Fibroblast of pulmonary artery (primary cell): ENCODE measurements around the gene MLLT10.

Experiments
- DNase-seq: peaks from one replicate; pipeline ENCODE4 v3.0.0-alpha.2; 2010; ENCODE audit warnings: low read depth
- H3K4me3 ChIP-seq: replicated peaks from 2 replicates; pipeline ENCODE4 v1.5.1; 2011; ENCODE audit warnings: low read depth, mild to moderate bottlenecking, control low read depth, low read length, moderate library complexity
- TF ChIP-seq, protein P1 (sequence below): IDR thresholded peaks from 2 replicates; pipeline ENCODE4 v1.5.1; 2011; ENCODE audit warnings: mild to moderate bottlenecking, control low read depth, low read length, inconsistent platforms; ENCODE audit errors: missing control alignments

Gene MLLT10

GRCh38 chr10:21492421-21492820 lies 41.6 kb upstream of the MLLT10 start:
- DNase-seq, result no peak
- TF ChIP-seq, protein P1, sequence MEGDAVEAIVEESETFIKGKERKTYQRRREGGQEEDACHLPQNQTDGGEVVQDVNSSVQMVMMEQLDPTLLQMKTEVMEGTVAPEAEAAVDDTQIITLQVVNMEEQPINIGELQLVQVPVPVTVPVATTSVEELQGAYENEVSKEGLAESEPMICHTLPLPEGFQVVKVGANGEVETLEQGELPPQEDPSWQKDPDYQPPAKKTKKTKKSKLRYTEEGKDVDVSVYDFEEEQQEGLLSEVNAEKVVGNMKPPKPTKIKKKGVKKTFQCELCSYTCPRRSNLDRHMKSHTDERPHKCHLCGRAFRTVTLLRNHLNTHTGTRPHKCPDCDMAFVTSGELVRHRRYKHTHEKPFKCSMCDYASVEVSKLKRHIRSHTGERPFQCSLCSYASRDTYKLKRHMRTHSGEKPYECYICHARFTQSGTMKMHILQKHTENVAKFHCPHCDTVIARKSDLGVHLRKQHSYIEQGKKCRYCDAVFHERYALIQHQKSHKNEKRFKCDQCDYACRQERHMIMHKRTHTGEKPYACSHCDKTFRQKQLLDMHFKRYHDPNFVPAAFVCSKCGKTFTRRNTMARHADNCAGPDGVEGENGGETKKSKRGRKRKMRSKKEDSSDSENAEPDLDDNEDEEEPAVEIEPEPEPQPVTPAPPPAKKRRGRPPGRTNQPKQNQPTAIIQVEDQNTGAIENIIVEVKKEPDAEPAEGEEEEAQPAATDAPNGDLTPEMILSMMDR, result no peak
- H3K4me3 ChIP-seq, result no peak overlapping the region

DNA sequence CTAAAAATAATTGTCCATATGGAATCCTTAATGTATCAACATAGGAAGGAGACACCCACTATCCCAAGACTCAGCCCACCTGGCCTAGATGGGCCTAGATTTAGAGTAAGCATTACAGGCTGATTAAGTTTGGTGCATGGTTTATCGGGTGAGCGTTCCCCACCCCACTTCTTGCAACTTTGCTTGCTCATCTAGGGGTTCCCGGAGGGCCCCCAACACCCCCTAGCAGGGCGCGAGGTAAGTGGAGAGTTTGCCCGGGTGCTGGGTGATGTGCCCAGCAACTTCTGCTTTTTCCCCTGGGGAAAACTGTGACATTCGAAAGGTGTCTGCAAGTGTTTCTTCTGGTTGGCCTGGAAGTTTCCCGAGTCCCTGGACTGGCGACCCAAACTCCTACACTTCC lies 40.2 kb upstream of the MLLT10 start:
- peak overlapping the region; percentile 80 for H3K4me3 ChIP-seq
- no peak for DNase-seq
- TF ChIP-seq, protein P1, result no peak

DNA sequence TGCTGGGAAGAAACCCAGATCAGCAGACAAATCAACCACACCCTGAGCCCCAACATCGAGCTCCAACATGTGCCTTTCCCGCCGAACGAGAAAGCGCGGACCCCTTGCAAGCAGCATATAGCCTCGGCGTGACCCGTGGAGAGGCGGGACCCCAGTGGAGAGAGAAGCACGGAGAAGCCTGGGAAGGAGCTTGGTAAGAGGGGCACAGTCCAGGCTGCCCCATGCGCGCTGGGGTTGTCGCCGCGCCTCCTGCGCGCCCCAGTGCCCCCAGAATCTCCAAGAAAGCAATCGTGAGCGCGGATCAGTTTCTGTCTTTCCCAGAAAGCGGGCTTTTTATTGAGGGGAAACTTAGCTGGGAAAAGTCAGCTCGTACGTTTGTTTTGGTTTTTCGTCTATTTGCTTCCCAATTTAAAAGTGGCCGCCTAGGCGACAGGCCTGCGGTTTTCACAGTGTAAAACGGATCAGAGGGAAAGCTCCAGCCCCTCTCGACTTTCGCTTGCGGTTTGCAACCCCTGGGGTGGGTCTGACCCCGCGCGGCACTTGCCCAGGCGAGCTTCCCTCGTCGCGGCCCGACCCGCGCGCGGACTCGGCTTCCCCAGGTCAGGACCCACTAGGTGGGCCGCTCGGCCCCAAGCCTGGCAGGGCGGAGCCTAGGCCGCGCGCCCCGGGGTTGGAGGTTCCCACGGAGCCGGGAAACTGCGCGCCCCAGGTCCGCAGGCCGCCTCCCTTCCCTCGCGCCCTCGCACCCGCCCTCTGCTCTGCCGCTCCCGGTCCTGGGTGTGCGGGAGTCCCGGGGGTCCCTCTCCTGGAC lies 39.6 kb upstream of the MLLT10 start:
- TF ChIP-seq, protein P1, result no peak

DNA sequence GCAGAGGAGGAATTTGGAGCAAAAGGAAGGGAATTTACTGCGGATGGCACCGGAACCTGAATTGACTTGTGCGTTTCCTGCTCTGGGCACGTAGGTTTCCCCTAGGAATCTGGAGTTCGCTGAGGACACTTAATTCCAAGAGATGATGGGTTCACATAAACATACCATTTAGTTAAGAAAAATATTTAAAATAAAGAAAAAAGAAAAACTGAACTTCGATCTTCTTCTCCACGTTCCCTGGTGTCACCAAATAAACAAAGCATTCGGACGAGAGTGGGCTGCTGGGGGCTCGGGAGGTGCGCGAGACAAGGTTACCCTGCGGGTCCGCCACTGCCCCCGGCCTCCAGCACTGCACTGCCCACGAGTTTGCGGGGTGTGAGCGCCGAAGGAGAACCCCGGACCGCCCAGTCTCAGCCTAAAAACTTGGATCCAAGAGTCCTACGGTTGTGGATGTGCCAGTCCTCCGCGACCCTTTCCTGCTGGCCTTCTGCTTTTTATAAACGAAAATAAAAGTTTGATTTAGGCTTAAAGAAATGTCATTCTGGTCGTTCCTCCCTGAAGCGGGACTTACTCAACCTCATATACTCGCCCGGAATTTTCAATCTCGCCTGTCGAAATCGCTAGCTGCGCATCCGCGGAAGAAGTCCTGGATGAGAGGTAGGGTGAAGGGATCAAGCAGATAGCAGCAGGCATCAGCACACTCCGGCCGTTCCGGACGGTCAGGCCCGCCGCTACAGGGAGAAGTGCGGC lies 38.9 kb upstream of the MLLT10 start:
- H3K4me3 ChIP-seq, result peak overlapping the region; percentile 80
- DNase-seq, result peak; percentile 51
- TF ChIP-seq, protein P1, result peak; percentile 13

More for the DNA sequence above, 39.6 kb upstream of the MLLT10 start:
- no peak for DNase-seq
- peak overlapping the region; percentile 80 for H3K4me3 ChIP-seq

GRCh38 chr10:21495752-21496342 lies 38.2 kb upstream of the MLLT10 start:
- TF ChIP-seq, protein P1, result peak; percentile 41
- DNase-seq, result peak; percentile 92
- peak overlapping the region; percentile 80 for H3K4me3 ChIP-seq

DNA sequence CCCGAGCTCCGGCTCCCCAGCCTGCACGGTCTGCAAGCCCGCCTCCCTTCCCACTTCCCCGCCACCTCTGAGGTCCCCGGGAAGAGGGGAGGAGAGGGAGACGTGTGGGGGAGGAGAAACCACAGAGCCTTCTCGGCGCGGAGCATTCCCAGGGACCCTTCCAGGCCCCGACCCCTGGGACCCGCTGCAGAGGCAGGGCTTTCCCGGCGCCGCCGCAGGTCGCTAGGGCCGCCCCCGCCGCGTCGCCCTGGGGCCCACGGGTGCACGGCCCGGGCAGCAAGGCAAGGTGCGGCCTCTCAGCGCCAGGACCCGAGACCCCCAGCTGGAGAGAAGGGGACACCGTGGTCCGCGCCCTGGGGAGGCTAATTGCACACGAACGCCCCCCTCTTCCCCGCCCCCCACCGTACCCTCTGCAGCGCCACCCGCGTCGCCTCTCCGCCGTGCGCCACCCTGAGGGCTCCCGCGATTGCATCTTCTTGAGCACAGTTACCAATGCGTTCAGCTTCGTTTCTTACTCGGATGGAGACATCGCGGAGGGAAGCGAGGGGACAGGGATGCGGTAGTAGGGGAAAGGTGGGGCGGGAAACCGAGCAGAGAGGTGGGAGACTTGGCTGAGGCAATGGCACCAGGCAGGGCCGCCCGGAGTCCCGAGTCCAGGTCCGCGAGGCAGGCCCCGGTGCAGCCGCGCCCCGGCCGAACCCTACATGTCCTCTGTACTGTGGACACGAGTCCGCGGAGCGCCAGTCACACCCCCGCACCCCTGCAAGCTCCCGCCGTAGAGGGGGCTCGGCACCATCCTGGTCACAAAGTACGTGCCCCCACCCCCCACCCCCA lies 37.5 kb upstream of the MLLT10 start:
- TF ChIP-seq, protein P1, result peak; percentile 34
- peak; percentile 40 for DNase-seq
- peak overlapping the region; percentile 80 for H3K4me3 ChIP-seq
